Limb (tissue), 2 donors: ENCODE data around the gene UBA3.
A peak's percentile ranks its signal among the peaks of the same experiment; 100 is the strongest.

Experiments used
- DNase-seq, 2 donors: peaks; one replicate each; pipeline ENCODE4 v3.0.0-alpha.2; 2016; ENCODE audit errors: extremely low spot score in 2 of 2

UBA3 gene

GRCh38 chr3:69012100-69012799 is 67.9 kb downstream of the UBA3 start:
- peak in 1 of 2 donors; percentile 47 for DNase-seq

GRCh38 chr3:69011096-69011730 is 69.0 kb downstream of the UBA3 start:
- no peak for DNase-seq

GRCh38 chr3:69009559-69010410 is 70.4 kb downstream of the UBA3 start:
- peak in 1 of 2 donors; percentile 35 for DNase-seq

DNA sequence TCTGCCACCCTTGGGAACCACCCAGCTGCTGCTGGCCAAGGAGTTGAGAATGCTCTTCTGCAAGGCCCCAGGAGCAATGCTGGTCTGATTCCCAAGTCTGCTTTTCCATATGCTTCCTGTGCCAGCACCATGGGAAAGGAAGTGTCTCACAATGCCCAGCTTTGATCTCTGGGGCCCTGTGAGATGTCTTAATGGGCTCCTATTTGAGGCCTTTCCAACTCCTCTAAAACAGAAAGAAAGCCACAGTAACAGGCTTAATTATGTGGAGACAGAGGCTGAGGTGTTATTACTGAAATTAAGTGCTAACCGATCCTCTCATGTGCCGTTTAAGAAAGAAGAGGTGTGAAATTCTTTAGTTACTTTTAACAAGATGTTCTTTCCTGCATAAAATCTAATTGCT is 71.2 kb downstream of the UBA3 start:
- no peak for DNase-seq

- DNase-seq: no peak
Observed at GRCh38 chr3:69005791-69006482, 74.2 kb downstream of the UBA3 start.

GRCh38 chr3:69005071-69005790 is 74.9 kb downstream of the UBA3 start:
- DNase-seq: peak in 1 of 2 donors; percentile 71
